GM12873 (cell line): ENCODE measurements around the gene NEDD4L.

ENCODE experiments used
- CTCF ChIP-seq: IDR thresholded peaks from 2 replicates; pipeline ENCODE4 v1.5.1; 2012; ENCODE audit warnings: low read depth, mild to moderate bottlenecking, moderate library complexity, low read length, control low read depth; ENCODE audit not compliant: insufficient read depth; ENCODE audit errors: missing control alignments

NEDD4L gene

GRCh38 chr18:58270396-58270795 is 226.4 kb downstream of the NEDD4L start:
- TF ChIP-seq CTCF: no peak

GRCh38 chr18:58271770-58272169 is 227.7 kb downstream of the NEDD4L start:
- no peak for TF ChIP-seq CTCF

GRCh38 chr18:58272209-58272608 is 228.2 kb downstream of the NEDD4L start:
- no peak for TF ChIP-seq CTCF

- TF ChIP-seq CTCF: no peak
Observed at GRCh38 chr18:58272779-58273435, 228.9 kb downstream of the NEDD4L start.

GRCh38 chr18:58275176-58275575 is 231.2 kb downstream of the NEDD4L start:
- no peak for TF ChIP-seq CTCF

GRCh38 chr18:58276789-58277739 is 233.0 kb downstream of the NEDD4L start:
- TF ChIP-seq CTCF: no peak

GRCh38 chr18:58279504-58280175 is 235.6 kb downstream of the NEDD4L start:
- no peak for TF ChIP-seq CTCF
